HepG2 (cell line): ENCODE data around the gene ENPP4. TPM values are rescaled to one million over a fixed set of nuclear protein-coding genes. Genes with fewer than 3 reads are reported as not detected.

Experiments used
- ATF6 ChIP-seq: sonication (generic); formaldehyde crosslinking; conservative IDR thresholded peaks from 2 replicates; pipeline ENCODE4 v1.4.0; 2020; ENCODE audit warnings: missing genetic modification reagents
- CTCF ChIP-seq: sonication (generic); formaldehyde crosslinking; IDR thresholded peaks from 2 replicates; pipeline ENCODE4 v1.5.0; 2020; ENCODE audit warnings: mild to moderate bottlenecking, missing genetic modification reagents, moderate library complexity
- DNMT1 ChIP-seq: sonication (generic); formaldehyde crosslinking; IDR thresholded peaks from 2 replicates; pipeline ENCODE4 v1.5.1; 2020; ENCODE audit warnings: mild to moderate bottlenecking, missing genetic modification reagents
- HNRNPLL ChIP-seq: fragments of 200-400 bp; formaldehyde crosslinking; IDR thresholded peaks from 2 replicates; pipeline ENCODE4 v1.6.1; 2017; ENCODE audit warnings: mild to moderate bottlenecking, low read depth, low read length; ENCODE audit not compliant: poor library complexity, severe bottlenecking
- KAT7 ChIP-seq: IDR thresholded peaks from 2 replicates; pipeline ENCODE4 v1.6.1; 2018; ENCODE audit warnings: borderline replicate concordance, missing compliant biosample characterization
- KLF15 ChIP-seq: sonication (generic); formaldehyde crosslinking; IDR thresholded peaks from 2 replicates; pipeline ENCODE4 v1.8.1; 2023; ENCODE audit warnings: borderline replicate concordance, mild to moderate bottlenecking, inconsistent platforms, missing genetic modification reagents, mixed read lengths
- MXI1 ChIP-seq: IDR thresholded peaks from 3 replicates; pipeline ENCODE4 v1.6.1; 2012; ENCODE audit warnings: low read depth, low read length, inconsistent platforms, borderline replicate concordance
- NFYB ChIP-seq: sonication (generic); formaldehyde crosslinking; IDR thresholded peaks from 2 replicates; pipeline ENCODE4 v1.4.0; 2020; ENCODE audit warnings: missing genetic modification reagents
- SP2 ChIP-seq: sonication (generic); formaldehyde crosslinking; IDR thresholded peaks from 2 replicates; pipeline ENCODE4 v1.5.1; 2020; ENCODE audit warnings: mild to moderate bottlenecking, missing genetic modification reagents
- ZHX1 ChIP-seq: sonication (generic); formaldehyde crosslinking; IDR thresholded peaks from 2 replicates; pipeline ENCODE4 v1.8.1; 2022; ENCODE audit warnings: low read depth, mild to moderate bottlenecking, missing genetic modification reagents
- ZNF281 ChIP-seq: sonication (generic); formaldehyde crosslinking; IDR thresholded peaks from 2 replicates; pipeline ENCODE4 v1.4.0; 2020; ENCODE audit warnings: missing genetic modification reagents, borderline replicate concordance
- ZNF34 ChIP-seq: sonication (generic); formaldehyde crosslinking; IDR thresholded peaks from 2 replicates; pipeline ENCODE4 v1.4.0; 2020; ENCODE audit warnings: mild to moderate bottlenecking, missing genetic modification reagents, borderline replicate concordance
- ZNF468 ChIP-seq: sonication (generic); formaldehyde crosslinking; IDR thresholded peaks from 2 replicates; pipeline ENCODE4 v1.8.0; 2022; ENCODE audit warnings: mild to moderate bottlenecking, moderate library complexity, missing genetic modification reagents
- ZNF576 ChIP-seq: sonication (generic); formaldehyde crosslinking; IDR thresholded peaks from 2 replicates; pipeline ENCODE4 v1.4.0; 2020; ENCODE audit warnings: mild to moderate bottlenecking, missing genetic modification reagents
- ZNF83 ChIP-seq: sonication (generic); formaldehyde crosslinking; IDR thresholded peaks from 2 replicates; pipeline ENCODE4 v1.4.0; 2020; ENCODE audit warnings: missing genetic modification reagents, mild to moderate bottlenecking, borderline replicate concordance
- polyA plus RNA-seq, 8 experiments: library from polyadenylated mRNA; depleted of rRNA in 3 of 8; stranded (reverse) in 7 of 8; unstranded in 1 of 8; fragments of >200 nt; fragmentation: Illumina TruSeq in 4 of 8; extraction: Trizol in 4 of 8; gene quantifications; 2 replicates each; pipeline versions ENCODE4 v1.2.1 to v1.2.3, GENCODE V29; 2011 to 2016; ENCODE audit warnings: low read depth in 4 of 8, missing spikeins in 1 of 8, mixed read lengths in 1 of 8; ENCODE audit not compliant: insufficient read depth in 1 of 8
- total RNA-seq, 5 experiments: library from RNA; depleted of rRNA; stranded (reverse); fragments of >200 nt; fragmentation: Illumina TruSeq; extraction: Trizol; gene quantifications; 2 replicates each; pipeline ENCODE4 v1.2.3, GENCODE V29; 2016; ENCODE audit warnings: low read depth in 1 of 5

Gene ENPP4
- total and polyA plus RNA-seq, 2 of the 13 experiments (the other 11 are each of a cell fraction or from before 2014, with no cell fraction given) = 0.04 to 0.38 TPM

GRCh38 chr6:46170357-46171289 is 40.8 kb downstream of the ENPP4 start, which contains the start of gene ENPP5 (continued):
- TF ChIP-seq KAT7 (CRISPR knock-in tag) (no peak), MXI1 (no peak), DNMT1 (CRISPR knock-in tag) (no peak), ATF6 (CRISPR knock-in tag) (no peak), CTCF (CRISPR knock-in tag) (no peak), KLF15 (CRISPR knock-in tag) (no peak), ZNF468 (no peak), ZNF576 (CRISPR knock-in tag) (no peak), ZNF281 (no peak), NFYB (CRISPR knock-in tag) (peak; percentile 22; the same call in 1 of the 2 replicates), ZHX1 (CRISPR knock-in tag) (no peak), ZNF83 (no peak), ZNF34 (CRISPR knock-in tag) (no peak), SP2 (CRISPR knock-in tag) (no peak), HNRNPLL (peak; percentile 18)
